Epidermal melanocyte (primary cell): ENCODE data around the gene TMC3.
"Not testable (repeated sequence)": the region's sequence is repeated elsewhere in the genome, so short reads cannot be mapped to it uniquely, and the experiment has no call there.

ENCODE experiments used
- DNase-seq: peaks from one replicate; pipeline ENCODE4 v3.0.0; 2011; ENCODE audit warnings: low spot score; ENCODE audit not compliant: insufficient read length

TMC3 gene

DNA sequence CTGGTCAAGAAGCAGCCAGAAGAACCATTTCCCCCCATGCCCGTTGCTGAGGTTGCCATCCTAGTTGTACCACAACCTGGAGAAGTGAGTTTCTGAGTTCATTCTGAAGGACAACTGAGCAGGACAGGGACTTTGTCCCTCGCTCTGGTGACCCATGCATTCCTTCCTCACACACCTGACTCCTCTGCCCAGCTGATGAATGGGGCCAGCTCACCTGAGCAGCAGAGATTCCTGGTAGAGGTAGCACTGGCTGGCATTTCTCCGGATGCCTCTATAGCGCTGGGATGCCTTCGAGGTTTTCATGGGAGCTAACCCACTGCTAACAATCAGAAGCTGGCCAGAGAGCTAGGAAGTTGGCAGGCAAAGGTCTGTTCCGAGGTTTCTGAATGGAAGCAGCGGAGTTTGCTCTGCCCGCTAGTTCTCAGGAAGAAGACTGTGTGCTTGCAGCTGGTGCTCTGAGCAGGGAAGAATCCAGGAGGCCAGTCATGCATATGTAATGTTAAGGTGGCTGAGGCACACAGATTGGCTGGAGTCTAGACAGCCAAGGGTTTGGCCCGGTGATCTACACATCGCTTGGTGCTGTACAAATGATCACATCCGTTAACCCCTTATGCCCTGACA, at the start of gene TMC3:
TSS of gene TMC3 (minus strand) at position 439 of the 621 bp plus-strand sequence. CDS start at position 303, 136 bp downstream.
- no peak for DNase-seq

DNA sequence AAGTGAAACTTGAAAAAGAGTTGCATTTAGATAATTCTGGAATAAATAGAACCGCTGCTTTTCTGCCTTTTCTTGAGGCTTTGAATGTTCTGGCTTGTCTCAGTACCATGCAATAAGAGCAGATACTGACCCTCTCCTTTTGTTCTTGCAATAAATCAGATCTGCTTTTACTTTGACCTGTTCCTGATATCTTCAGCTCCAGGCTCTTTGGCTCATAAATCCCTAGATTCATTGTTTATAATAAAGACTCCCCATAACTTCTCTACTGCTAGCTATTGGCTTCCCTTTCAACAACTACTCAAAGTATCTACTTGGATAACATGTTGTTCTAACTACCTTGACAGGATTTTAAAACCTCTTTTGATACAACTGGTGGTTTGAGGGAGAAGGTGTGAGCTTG, 47.4 kb upstream of the TMC3 start:
- DNase-seq, result no peak

DNA sequence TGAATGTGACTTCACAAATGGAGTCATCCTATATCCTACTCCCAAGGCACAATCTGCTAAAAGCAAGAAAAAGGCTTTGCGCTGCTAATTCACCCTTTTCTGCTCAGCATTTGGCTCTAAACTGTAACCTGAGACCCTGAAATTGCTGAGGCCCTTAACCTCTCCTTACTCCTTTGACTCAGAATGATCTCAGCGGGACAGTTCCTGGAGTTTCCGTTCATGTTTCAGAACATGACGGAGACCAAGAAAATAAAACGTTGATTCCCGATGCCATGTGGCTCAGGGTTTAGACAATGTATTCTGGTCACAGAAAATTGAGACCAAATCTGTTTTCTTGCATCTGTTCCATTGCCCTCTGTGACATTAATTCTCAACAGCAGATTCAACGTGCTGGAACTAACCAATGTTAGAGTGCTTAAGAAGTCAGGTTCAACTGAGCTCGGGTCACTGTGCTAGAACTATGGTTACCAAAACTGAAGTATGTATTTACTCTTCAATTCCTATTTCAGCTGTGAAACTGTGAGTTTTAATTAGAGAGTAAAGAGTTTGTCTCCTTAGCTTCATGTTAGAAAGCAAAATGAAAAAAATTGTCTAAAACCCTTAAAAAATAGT, 45.4 kb upstream of the TMC3 start:
- no peak for DNase-seq

DNA sequence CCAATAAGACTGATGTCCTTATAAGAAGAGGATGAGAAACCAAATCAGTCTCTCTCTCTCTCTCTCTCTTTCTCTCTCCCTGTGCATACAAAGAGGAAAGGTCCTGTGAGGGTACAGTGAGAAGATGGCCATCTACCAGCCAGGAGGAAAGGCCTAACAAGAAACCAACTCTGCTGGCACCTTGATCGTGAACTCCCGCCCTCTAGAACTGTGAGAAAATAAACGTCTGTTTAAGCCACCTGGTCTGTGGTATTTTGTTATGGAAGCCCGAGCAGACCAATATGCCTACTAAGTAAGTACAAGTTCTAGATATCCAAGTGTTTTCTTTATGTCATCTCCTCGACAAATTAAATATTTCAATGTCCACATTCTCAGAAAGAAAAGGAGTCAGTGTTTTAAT, 44.9 kb upstream of the TMC3 start:
- DNase-seq, result no peak

DNA sequence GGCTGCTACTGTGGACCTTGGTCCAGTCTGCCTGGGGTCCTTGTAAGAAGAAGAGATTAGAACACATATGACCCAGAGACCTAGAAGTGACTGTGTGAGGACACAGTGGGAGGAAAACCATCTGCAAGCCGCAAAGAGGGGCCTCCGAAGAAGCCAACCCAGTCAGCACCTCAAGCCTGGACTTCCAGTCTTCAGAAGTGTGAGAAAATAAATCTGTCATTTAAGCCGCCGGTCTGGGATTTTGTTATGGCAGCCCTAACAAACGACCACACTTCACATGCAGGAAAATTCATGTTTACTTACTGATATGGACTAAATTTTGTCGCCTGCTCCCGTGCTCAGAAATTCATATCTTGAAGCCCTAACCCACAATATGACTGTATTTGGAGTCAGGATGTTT, 44.4 kb upstream of the TMC3 start:
- no peak for DNase-seq

DNA sequence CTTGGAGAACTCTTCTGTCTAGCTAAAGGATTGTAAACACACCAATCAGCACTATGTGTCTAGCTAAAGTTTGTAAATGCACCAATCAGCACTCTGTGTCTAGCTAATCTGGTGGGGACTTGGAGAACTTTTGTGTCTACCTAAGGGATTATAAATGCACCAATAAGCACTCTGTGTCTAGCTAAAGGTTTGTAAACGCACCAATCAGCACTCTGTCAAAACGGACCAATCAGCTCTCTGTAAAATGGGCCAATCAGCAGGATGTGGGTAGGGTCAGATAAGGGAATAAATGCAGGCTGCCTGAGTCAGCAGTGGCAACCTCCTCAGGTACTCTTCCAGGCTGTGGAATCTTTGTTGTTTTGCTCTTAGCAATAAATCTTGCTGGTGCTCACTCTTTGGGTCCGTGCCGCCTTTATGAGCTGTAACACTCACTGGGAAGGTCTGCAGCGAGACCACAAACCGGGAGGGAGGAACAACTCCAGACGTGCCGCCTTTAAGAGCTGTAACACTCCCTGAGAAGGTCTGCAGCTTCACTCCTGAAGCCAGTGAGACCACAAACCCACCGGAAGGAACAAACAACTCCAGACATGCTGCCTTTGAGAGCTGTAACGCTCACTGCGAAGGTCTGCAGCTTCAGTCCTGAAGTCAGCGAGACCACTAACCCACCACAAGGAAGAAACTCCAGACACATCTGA, 40.4 kb upstream of the TMC3 start:
- not testable (repeated sequence) for DNase-seq

DNA sequence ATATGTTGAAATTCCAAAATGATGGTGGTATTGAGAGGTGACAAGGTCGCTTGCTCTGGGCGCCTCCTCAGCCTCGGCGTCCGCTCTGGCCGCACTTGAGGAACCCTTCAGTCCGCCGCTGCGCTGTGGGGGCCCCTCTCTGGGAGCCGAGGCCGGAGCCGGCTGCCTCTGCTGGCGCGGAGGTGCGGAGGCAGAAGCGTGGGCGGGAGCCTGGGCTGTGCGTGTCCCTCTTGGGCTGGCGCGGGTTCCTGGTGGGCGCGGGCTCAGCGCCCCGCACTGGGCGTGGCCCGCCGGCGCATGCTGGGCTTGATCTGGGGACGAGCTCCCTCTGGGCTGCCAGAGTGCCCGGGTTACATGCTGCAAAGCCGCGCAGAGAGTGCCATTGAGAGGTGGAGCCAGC, 39.8 kb upstream of the TMC3 start:
- no peak for DNase-seq

DNA sequence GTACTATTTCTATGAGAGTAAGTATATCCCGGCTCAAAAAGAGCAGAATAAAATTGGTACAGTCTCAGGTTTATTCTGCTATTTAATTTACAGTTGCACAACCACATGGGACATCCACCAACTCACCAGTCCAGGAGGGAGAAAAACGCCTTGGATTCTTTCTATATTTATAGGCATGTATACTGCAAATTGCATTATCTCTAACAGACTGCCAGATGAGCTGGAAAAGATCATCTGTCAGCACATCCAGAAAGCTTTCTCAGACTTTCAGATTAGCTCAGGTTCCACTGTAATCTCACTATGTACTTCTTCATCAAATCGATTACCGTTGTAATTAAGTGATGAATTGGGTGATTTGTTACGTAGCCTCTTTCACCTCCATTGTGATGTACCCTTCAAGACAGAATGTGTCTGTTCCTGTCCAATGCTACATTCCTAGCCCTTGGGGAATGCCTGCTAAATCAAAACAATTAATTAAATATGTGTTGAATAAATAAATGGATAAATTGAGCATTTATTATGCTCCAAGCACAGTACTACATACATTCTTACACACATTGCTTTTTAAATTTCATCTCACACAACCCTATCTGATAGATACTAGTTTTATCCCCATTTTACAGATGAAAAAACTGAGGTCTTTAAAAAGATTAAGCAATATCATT, 38.1 kb upstream of the TMC3 start:
- no peak for DNase-seq

DNA sequence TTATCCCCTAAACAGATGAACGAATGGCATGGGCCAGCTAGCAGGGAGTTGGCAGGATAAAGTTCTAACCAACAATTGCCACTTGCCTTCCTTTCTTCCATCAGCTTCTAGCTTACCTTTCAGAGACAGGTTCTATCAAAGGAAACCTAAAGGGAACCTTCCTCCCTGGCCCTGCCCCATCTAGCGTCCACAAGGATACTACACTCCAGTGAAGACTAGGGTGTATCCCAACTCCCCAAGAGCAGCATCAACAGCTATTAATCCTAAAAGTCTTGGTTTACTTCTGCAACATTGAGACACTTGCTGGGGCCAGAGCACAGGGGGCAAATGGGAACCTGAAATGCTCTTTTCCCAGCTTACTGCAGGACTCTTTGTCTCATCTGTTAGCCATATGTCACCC, 37.0 kb upstream of the TMC3 start:
- no peak for DNase-seq

DNA sequence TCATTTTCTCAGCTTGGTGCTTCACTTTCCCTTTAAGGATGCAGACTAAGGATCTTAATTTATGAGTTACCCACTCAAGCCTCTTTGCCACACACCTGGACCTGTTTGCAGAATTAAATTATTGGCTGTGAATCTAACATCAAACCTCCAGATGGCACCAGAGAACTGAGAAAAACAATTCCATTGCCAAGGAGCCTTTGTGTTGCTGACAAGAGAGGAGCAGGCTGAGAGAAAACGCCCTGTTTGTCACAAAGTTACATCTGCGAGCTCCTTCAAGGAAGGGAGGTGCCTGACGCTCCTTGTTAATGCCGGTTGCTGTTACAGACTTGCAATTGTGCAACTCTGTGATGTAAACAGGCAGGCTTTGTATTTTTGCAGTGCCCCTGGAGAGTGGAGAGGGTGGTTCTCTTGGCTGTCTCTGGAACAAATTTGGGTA, 36.3 kb upstream of the TMC3 start:
- DNase-seq, result peak; percentile 71

DNA sequence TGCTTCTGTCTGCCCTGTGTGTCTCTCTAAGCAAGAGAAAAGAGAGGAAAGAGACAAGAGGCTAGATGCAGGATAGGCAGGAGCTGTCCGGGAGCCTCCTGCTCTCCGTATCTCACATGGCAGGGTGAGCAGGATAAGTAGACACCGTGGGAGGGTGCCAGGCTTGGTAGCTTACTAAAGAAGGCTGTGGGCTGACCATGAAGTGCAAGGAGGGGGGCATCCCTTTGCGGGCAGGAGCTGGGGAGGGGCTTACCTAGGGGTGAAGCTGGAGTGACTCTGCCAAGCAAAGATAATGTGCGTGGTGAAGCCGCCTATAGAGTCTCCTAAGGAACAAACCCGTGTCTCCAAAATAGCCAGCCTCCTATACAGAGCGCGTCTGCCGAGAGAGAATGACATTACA, 33.7 kb upstream of the TMC3 start:
- DNase-seq, result no peak

DNA sequence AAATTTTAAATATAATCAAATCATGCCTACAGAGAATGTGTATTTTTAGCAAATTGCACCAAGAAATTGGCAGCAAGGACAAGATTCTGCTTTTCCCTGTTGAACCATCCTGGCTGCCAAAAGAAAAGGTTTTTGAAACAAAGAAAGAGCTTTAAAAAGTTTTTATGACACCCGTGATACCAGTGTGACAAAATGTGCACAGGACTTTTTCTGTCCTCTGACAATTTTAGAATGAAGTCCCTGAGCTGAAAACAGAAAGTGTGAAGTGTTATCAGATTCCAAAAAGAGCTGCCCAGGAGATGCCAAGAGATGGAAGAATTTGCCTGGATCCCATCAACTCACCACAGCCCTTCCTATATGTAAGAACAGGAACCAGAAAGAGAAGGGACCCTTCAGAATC, 33.2 kb upstream of the TMC3 start:
- no peak for DNase-seq

DNA sequence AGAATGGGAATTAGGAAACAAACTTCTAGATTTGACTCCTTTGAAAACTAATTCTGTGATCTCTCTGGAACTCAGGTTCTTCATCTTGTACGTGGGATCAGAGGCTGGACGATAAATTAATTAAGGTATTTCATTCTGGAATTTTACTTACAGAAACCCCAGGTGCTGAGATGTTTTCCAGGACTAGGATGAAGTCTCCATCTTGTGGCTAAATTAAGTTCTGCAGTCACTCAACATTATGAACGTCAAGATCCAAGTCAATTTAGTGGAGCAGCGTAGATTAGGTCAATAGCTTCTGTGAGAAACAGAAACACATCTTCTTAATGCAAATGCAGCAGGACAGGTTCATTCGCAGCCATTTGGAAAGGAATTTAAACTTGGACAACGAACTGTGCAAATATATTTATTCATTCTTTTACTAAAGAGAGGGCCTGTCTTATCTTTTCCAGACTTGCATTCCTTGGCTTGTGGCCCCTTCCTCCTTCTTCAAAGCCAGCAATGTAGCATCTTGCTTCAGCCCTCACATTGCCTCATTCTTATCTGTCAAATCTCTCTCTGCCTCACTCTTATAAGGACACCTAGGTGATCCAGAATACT, 26.7 kb upstream of the TMC3 start:
- peak; percentile 45 for DNase-seq

DNA sequence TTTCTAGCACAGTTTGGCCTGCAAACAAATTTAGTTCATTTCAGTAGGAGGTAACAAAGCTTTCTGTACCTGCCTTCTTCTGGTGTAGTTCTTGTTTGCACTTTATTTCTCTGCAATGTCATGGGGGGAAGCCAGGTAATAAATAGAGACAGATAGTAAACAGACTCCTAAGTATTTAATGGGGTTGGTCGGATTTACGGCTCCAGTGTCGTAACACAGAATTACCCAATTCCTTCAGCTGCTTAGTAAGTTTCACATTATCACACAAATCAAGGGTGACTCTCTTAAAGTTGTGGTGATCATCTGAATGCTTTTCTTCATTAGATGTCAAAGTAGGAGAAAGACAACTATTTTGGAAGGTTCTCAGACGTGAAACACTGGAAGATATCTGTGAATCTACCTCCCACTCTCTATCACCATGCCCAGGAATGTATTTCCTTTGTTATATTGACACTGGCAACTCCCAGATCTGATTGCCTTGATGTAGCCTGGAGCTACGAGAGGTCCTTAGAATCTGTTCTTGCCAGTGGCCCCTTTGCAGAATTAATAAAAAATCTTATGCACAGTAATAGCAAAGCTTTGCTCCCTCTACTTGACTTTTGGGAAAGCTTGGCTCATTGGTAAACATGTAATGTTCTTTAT, 25.0 kb upstream of the TMC3 start:
- DNase-seq, result no peak

DNA sequence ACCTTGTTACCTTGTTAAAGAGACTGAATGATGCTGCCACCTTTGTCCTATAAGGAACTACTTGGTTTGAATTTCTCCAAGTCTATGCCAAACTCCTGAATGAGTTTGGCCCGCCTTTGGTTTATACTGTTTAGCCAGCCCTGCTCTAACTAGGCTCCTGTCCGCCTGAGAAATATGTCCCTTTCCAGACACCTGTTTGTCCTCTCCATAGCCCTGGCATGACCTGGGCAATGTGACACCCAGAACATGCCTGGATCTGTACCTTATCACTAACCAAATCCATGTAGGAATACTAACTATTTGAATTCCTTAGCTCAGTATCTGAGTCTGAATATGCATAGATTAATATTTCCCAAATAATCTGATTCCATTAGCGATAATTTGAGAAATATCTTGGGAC, 24.4 kb upstream of the TMC3 start:
- DNase-seq, result no peak

DNA sequence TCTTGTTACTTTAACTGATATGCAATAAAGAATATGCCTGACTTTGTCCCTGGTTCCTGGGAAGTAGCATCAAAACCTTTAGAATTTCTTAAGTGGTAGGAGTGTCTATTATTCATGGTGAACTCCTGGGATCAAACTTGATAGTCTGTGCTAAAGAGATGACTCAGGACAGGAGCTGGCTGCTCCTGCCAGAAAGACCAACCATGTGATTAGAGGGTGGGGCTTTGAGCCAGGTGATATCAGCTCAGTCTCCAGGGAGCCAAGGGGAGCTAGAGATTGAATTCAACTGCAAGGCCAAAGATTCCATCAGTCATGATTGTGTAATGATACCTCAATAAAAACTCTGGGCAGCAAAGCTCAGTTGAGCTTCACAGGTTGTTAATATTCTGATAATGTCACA, 20.6 kb upstream of the TMC3 start:
- no peak for DNase-seq

DNA sequence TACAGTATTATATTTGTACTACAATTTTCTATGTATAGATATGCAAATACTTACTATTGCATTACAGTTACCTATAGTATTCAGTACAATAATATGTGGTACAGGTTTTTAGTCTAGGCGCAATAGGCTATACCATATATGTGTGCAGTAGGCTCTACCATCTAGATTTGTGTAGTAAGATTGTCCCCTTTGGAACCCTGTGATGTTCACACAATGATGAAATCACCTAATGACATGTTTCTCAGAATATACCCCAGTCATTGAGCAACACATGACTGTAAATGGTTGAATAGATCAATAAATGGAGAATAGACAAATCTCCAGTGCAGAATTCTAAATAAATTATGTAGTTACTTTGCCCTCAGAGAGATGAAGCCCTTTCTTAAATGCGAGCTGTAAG, 17.6 kb upstream of the TMC3 start:
- DNase-seq, result no peak

DNA sequence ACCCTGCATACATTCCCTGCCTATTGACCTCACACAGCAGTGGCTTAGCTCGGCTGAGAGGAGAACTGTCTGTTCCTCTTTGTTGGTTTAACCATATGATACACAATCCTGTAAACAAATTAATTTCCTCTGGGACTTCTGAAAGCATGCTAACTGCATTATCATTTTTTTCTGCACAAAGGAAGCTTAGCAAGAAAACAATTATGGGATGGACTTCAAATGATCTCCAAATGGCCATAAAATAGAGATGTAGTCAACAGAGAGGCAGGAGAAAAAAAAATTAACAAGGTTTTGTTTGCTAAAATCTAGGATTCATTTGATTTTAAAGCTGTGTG, 14.4 kb upstream of the TMC3 start:
- no peak for DNase-seq

DNA sequence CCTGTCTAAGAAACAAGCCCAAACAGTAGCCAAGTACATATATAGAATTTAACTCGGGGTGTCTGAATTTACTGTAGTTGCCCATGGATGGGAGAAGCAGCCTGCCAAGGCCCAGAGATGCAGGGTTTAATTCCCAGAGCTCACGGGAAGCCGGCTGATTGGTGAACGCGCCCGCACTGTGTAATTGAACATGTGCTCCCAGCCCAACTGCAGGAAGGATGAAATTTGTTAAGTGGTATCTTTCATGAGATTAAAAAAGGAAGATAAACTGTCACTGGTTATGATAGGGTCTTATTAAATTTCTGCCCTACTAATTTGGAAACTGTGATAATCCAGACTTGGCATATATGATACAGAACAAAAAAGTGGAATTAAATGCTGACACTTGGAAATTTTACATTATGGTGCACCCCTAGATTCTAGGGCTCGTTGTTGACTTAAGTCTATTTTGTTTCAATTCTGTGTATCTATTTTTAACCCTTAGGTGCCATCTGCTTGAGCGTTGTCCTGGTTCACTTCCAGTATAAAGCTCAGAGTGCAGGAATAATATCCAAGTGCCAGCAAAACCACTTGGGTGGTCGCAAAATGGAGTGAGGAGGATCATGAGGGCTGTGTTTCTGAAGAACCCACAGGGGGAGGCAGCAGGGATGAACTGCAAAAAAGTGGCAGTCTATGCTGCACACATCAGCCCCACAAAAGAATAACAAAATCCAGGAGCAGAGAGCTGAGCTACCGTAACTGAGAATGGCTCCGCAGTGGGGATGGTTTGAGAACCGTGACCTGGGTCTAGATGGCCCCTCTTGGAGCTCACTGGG, 13.8 kb upstream of the TMC3 start:
- DNase-seq, result no peak

DNA sequence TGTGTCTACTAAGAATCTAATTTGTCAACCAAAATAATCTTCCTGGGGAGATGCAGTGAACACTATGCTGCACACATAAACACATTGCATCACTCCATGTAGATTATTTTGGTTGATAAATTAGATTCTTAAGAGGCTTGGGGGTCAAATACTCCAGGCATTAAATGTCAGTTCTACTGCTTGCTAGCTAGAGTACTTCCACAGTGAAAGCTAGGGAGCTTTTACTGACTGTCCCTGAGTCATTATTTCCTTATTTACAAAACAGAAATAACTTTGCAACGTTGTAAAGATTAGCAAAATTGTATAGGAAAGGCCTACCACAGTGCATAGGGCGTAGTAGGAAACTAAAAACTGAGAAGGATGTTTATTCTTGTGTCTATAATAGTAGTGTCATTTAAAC, 12.9 kb upstream of the TMC3 start:
- no peak for DNase-seq

DNA sequence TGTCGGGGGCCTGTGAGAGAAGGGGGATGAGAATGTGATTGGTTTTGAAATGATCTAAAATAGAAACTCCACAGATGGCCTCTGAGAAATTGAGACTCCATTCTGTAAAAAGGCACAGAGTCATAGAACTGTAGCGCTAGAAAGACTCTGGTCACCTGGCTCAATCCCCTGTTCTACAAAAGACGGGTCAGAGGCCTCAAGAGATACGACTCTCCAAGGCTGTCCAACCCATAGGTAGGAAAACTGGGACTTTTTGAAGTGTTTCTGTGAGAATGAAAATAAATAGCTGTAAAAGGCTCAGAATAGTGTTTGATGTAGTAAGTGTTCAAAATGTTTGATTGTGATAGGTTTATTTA, 11.7 kb upstream of the TMC3 start:
- no peak for DNase-seq
